ENCODE measurements around the gene GPD1.

Gene GPD1

DNA sequence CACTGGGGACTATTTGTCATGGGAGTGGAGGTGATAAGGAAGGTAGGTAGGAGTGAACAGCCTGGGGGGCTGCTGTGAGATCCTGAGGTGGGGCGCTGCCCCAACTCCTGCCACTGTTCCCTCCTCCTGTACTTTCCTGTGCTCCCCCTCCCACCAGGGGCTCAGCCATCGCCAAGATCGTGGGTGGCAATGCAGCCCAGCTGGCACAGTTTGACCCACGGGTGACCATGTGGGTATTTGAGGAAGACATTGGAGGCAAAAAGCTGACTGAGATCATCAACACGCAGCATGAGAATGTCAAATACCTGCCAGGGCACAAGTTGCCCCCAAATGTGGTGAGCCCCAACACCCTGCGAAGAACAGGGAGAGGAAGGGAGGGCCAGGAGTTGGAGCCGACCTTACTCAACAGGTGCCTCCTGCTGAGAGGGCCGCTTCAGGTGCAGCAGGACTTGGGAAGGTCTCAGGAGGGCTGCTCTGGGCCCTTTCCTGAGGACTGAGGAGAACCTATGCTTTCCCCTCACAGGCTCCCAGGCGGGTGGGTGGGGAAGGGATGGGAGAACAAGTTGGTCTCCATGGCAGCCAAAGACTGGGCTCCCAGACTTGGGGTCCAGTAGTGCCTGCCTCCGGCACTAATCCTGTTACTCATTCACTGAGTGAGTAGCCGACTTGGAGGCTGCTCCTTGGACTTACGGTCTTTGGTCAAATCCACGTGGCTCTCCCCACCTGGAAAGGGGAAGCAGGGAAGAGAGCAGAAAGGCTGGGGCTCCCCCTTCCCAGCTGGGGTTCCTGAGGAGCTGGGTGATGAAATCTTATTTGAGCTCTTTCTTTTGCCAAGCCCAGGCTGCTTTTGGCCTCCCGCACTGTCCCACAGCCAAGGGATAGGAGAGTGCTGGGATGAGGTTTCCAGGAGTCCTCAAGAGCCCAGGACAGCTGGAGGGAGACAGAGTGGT, 884 bp downstream of the GPD1 start:
- H3K4me2 ChIP-seq (ENCODE audit: low read length), result peak overlapping the region; percentile 81
- H3K36me3 ChIP-seq (ENCODE audit: control insufficient read depth, insufficient read depth, low read length), result no peaks in the 10 kb centered on the region
- TF ChIP-seq, protein P1, sequence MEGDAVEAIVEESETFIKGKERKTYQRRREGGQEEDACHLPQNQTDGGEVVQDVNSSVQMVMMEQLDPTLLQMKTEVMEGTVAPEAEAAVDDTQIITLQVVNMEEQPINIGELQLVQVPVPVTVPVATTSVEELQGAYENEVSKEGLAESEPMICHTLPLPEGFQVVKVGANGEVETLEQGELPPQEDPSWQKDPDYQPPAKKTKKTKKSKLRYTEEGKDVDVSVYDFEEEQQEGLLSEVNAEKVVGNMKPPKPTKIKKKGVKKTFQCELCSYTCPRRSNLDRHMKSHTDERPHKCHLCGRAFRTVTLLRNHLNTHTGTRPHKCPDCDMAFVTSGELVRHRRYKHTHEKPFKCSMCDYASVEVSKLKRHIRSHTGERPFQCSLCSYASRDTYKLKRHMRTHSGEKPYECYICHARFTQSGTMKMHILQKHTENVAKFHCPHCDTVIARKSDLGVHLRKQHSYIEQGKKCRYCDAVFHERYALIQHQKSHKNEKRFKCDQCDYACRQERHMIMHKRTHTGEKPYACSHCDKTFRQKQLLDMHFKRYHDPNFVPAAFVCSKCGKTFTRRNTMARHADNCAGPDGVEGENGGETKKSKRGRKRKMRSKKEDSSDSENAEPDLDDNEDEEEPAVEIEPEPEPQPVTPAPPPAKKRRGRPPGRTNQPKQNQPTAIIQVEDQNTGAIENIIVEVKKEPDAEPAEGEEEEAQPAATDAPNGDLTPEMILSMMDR (IDR thresholded peaks at IDR 0.05), result no peak
- H3K27me3 ChIP-seq (ENCODE audit: control insufficient read depth, insufficient read depth, low read length), result no peaks in the 10 kb centered on the region
- H3K79me2 ChIP-seq, result peaks cover 11% of the 10 kb centered on the region
- H3K27ac ChIP-seq, result peak overlapping the region; percentile 85
- H3K9me3 ChIP-seq (ENCODE audit: control insufficient read depth, low read length), result no peaks in the 10 kb centered on the region
- peaks cover 69% of the 10 kb centered on the region for H3K4me1 ChIP-seq
- peak overlapping the region; percentile 45 for H3K4me3 ChIP-seq (ENCODE audit: low read depth, low read length)
- no peak overlapping the region for H2AFZ ChIP-seq
- H3K9ac ChIP-seq, result no peak overlapping the region

DNA sequence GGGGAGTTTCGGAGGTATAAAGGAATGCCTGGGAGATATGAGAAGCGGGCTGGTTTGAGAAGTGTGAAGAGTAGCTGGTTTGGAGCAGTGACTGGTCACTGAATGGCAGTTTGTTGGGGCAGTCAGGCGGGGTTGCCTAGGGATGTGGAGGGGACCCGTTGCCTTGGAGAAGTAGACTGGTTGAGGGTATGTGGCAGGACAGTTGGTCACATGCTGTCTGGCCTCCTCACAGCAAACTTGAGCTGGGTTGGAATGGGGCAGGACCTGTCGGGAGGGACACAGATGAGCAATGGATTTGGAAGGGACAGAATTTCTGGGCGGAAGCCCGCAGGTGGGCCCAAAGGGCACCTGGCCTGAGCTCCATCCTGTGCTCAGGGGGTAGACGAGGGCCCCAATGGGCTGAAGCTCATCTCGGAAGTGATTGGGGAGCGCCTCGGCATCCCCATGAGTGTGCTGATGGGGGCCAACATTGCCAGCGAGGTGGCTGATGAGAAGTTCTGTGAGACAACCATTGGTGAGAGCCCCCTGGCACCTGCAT, 2.2 kb downstream of the GPD1 start:
- Histone ChIP-seq H3K36me3 (ENCODE audit: control insufficient read depth, insufficient read depth, low read length) (no peaks in the 10 kb centered on the region), H3K9me3 (ENCODE audit: control insufficient read depth, low read length) (no peaks in the 10 kb centered on the region), H3K4me3 (ENCODE audit: low read depth, low read length) (no peak overlapping the region), H3K4me1 (peaks cover 79% of the 10 kb centered on the region), H2AFZ (no peak overlapping the region), H3K4me2 (ENCODE audit: low read length) (no peak overlapping the region), H3K79me2 (peaks cover 11% of the 10 kb centered on the region), H3K27me3 (ENCODE audit: control insufficient read depth, insufficient read depth, low read length) (no peaks in the 10 kb centered on the region), H3K9ac (no peak overlapping the region), H3K27ac (no peak overlapping the region)
- TF ChIP-seq, protein P1 (IDR thresholded peaks at IDR 0.05), result no peak

GRCh38 chr12:50106907-50107306, 3.1 kb downstream of the GPD1 start:
- TF ChIP-seq, protein P1 (IDR thresholded peaks at IDR 0.05), result no peak
- H3K79me2 ChIP-seq, result peaks cover 11% of the 10 kb centered on the region
- no peaks in the 10 kb centered on the region for H3K27me3 ChIP-seq (ENCODE audit: control insufficient read depth, insufficient read depth, low read length)
- H3K4me1 ChIP-seq, result peaks cover 78% of the 10 kb centered on the region
- H3K27ac ChIP-seq, result peak overlapping the region; percentile 99
- no peak overlapping the region for H2AFZ ChIP-seq
- no peak overlapping the region for H3K4me3 ChIP-seq (ENCODE audit: low read depth, low read length)
- H3K4me2 ChIP-seq (ENCODE audit: low read length), result no peak overlapping the region
- no peaks in the 10 kb centered on the region for H3K36me3 ChIP-seq (ENCODE audit: control insufficient read depth, insufficient read depth, low read length)
- H3K9ac ChIP-seq, result no peak overlapping the region
- no peaks in the 10 kb centered on the region for H3K9me3 ChIP-seq (ENCODE audit: control insufficient read depth, low read length)

DNA sequence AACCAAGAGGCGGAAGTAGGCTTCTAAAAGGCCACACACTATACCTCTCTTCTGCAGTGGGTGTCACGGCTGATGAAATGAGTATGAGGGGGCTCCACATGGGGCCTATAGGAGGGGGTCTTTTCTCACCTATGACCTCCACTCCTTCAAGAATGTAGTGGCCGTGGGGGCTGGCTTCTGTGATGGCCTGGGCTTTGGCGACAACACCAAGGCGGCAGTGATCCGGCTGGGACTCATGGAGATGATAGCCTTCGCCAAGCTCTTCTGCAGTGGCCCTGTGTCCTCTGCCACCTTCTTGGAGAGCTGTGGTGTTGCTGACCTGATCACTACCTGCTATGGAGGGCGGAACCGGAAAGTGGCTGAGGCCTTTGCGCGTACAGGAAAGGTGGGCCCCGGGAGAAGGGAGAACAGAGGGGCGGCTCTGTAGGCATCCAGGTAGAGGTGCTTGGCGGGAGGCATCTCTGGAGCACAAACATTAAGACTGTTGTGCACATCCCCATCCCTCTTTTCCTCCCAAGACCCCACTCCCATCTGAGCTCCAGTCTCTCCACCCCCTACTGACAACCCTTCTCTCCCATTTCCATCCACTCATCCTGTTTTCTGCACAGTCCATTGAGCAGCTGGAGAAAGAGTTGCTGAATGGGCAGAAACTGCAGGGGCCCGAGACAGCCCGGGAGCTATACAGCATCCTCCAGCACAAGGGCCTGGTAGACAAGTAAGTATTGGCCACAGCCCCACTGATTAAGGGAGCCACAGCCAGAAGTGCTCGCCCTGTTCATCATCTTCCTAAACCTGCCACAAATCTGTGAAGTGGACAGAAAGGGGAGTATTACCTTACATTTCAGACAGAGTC, 3.8 kb downstream of the GPD1 start:
- H3K79me2 ChIP-seq, result peaks cover 11% of the 10 kb centered on the region
- H3K27me3 ChIP-seq (ENCODE audit: control insufficient read depth, insufficient read depth, low read length), result no peaks in the 10 kb centered on the region
- peak overlapping the region; percentile 18 for H3K4me2 ChIP-seq (ENCODE audit: low read length)
- no peaks in the 10 kb centered on the region for H3K9me3 ChIP-seq (ENCODE audit: control insufficient read depth, low read length)
- TF ChIP-seq, protein P1 (IDR thresholded peaks at IDR 0.05), result no peak
- peak overlapping the region; percentile 99 for H3K27ac ChIP-seq
- no peak overlapping the region for H3K9ac ChIP-seq
- no peak overlapping the region for H3K4me3 ChIP-seq (ENCODE audit: low read depth, low read length)
- peaks cover 72% of the 10 kb centered on the region for H3K4me1 ChIP-seq
- no peak overlapping the region for H2AFZ ChIP-seq
- H3K36me3 ChIP-seq (ENCODE audit: control insufficient read depth, insufficient read depth, low read length), result no peaks in the 10 kb centered on the region

All from parathyroid adenoma (tissue), 2 donors.